NCI-H146 (cell line): ENCODE measurements around the gene PPCDC.
A peak's percentile ranks its signal among the peaks of the same experiment; 100 is the strongest.

Source experiments
- DNase-seq: peaks from one replicate; lab custom pipeline; 2025; lab: John Stamatoyannopoulos, UW

PPCDC gene, protein sequence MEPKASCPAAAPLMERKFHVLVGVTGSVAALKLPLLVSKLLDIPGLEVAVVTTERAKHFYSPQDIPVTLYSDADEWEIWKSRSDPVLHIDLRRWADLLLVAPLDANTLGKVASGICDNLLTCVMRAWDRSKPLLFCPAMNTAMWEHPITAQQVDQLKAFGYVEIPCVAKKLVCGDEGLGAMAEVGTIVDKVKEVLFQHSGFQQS

DNA sequence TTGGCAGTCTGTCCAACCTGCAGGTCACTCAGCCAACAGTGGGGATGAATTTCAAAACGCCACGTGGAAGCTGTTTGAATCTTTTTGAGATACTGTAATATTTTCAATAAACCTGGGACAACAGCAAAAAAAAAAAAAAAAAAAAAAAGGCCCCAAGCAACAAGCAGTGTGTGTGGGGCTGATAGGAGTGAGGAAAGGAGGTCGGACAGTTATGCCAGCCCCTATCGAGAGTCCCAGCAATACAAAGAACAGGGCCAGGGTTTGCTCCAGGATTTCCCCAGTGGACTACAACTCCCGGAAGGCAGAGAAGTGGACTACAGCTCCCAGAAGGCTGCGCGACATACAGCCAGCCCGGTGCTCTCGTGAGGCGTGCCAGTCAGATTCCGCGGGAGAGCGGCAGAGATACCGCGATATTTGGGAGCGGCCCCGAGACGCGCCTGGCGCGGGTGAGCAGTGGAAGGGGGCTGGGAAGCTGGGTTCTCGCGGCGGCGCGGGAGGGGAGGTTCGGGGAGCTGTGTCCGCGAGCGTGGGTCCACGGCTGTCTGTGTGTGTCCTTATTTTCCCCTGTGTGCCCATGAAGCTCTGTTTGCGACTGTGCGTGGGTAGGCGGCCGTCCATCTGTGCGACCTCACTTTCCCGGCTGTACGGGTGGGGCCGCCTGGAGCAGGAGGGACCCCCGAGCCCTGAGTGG lies at the start of gene PPCDC:
Gene PPCDC (plus strand): TSS at position 410 of the 691 bp plus-strand sequence. CDS start 4,729 bp downstream, outside the sequence.
- peak; percentile 93 for DNase-seq

DNA sequence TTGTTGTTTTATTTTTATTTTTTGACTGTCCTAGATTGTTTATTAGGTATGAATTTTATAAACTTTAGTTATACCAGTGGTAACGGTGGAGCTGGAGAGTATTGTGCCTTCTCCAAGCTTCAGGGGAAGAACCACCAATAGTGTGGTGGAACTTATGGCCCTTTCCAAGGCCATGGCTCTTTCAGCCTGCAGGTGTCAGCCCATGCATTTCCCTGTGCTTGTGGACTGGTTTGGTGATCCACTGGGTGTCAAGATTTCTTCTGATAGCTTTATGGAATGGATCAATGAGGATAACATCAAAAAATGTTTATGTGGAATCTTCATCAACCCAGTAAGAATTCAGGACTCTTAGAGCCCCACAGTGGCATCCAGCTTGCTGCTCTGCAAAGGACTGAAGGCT lies 47.2 kb upstream of the PPCDC start:
- DNase-seq = peak; percentile 3

DNA sequence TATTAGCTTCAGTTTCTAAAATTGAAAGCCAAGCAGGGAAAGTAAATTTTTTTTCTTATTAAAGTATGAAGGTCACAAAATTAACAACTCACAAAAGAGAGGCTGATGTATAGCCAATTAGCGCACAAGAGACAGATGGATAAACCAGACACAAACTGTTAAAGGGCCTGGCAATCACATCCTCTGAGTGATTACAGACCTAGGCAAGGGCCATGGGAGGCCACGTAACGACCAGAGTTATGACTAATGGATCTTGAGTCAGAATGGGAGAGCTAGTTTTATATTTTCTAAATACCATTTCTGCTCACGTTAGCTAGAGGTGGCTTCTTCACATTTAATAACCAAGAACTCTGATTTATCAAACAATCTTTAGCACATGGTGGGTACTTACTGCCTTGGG lies 45.8 kb upstream of the PPCDC start:
- DNase-seq = no peak

DNA sequence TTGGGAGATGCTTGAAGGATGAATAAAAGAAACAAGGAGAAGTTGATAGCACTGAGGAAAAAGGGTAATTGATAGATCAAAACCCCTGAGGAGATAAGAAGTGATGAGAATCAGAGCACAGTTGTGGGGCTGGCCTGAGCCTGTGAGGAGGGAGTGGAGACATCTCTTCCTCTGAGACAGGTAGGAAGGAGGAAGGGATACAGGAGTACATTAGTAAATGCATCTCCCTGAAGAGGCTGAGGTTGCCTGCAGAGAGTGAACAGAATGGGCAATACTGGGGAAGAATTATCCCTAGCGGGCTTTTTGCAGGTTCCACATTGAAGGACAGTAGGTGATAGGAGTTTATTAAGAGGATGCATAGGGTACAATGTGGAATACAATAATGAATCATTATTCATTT lies 45.3 kb upstream of the PPCDC start:
- DNase-seq = no peak

DNA sequence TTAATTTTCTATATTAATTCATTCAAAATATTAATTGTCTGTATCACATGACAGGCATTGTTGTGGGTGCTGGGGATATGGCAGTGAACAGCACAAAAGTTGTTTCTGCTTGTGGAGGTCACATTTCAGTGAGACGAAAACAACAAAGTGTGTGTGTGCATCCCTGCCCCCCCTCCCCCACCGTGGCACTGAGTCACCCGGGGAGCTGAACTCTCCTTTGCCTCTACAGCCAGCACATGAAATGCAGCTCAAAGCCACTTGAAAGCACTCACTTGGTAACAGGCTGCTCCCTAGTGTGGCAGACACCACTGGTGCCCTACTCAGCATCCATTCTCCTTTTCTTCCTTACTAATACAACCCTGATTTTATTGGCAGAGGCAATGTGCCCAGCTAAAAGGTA lies 44.9 kb upstream of the PPCDC start:
- no peak for DNase-seq

DNA sequence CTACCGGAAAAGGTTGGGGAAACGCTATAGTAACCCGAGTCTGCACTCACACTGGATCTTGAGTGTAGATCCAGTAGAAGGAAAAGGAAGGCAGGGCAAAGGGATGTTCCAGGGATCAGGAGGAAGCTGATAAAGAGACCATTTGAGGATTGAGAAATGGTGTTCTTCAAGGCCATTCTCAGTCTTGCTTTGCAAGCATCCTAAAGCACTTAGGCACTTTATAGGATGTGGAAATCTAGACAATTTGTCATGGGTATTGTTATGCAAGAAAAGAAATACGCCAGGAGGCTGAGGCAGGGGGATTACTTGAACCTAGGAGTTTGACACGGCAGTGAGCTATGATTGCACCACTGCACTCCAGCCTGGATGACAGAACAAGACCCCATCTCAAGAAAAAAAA lies 41.2 kb upstream of the PPCDC start:
- DNase-seq = no peak

DNA sequence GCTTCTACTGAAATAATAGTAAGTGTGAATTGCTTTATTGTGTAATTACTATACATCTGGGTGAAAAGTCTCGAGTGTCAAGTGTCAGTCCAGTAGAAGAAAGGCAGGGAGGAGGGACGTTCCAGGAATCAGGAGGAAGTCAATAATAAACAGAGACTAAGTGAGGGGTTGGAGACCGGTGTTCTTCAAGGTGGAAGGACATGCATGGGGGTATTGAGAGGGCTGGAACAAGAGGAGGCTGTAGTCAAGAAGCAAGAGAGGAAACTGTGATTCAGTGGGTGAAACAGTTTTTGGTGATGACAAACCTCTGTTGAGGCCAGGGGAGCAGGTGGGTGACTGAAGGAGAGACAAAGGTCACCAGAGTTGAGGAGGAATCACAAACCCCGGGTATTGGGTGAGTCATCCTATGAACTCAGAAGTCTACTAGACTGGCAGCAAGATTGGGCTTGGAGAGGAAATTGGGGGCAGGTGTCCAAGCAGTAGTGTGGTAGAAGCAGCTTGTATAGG lies 39.6 kb upstream of the PPCDC start:
- DNase-seq = peak; percentile 13

DNA sequence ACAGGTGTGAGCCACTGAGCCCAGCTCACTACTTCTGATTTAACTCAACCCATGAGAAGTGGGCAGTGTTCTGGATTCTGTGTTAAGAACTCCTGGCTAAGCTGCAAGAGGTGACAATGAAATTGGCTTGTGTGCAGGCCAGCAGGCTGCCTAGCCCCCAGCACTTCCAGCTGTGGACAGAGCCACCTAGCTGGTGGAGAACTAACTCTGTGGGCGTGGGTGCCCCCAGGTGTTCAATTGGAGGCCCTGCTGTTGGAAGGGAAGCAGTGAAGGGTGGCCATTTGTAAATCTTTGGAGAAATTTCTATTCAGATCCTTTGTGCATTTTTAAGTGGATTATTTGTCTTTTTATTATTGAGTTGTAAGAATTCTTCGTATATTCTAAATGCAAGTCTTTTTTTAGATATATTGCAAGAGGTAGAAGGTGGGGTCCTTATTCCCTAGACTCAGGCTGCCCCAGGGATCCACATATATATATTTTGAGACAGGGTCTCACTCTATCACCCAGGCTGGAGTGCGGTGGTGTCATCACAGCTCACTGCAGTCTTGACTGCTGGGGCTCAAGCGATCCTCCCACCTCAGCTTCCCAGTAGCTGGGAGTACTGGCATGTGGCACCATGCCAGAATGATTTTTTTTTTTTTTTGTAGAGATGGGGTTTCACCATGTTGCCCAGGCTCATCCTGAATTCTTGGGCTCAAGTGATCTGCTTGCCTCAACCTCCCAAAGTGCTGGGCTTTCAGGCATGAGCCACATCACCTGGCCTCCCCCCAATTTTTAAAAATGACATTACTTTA lies 35.2 kb upstream of the PPCDC start:
- DNase-seq = peak; percentile 59

DNA sequence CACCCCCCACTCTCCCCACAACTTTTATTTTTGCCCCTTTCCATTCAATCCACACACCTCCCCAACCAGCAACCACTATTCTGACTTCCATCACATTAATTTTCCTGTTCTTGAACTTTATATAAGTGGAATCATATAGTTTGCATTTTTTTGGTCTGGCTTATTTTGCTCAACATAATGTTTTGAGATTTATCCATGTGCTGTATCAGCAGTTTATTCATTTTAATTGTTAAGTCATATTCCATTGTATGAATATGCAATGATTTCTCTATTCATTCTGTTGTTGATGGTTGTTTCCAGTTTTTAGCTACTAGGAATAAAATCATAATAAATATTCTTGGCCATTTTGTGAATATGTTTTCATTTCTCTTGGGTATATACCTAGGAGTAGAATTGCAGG lies 33.9 kb upstream of the PPCDC start:
- no peak for DNase-seq

DNA sequence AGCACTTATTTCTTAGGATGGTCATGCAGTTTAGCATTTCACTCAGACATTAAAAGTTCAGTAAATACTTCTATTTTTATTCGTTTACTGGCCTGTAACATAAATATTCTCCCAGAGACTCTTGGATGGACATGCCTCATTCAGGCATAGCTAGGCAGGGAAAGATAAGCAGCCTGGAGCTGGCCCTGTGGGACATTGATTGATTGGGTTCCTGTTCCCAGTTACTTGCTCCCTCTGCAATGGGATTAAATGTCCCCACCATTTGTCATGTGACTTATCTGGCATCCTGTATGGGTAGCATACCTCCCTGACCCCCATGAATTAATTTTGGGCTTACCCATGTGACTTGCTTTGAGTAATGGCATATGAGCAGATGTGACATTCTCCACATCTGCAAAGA lies 30.8 kb upstream of the PPCDC start:
- DNase-seq = no peak

DNA sequence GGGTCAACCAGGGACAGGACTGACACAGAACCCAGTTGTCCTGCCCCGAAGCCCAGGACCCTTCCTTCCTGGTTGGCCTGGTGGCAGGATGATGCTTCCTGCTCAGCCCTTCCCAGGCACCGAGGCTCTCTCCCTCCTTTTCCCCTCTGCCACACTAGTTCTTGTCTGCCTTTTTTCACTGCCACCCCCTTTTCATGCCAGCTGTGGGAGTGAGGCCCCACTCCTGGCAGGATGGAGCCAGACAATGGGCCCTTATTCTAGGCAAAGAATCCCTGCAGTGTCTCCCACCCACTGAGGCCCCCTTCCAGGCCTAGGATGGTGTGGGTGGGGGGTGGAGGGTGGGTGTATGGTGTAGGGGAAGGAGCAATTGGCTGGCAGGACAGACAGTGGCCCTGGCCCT lies 29.2 kb upstream of the PPCDC start:
- peak; percentile 7 for DNase-seq

DNA sequence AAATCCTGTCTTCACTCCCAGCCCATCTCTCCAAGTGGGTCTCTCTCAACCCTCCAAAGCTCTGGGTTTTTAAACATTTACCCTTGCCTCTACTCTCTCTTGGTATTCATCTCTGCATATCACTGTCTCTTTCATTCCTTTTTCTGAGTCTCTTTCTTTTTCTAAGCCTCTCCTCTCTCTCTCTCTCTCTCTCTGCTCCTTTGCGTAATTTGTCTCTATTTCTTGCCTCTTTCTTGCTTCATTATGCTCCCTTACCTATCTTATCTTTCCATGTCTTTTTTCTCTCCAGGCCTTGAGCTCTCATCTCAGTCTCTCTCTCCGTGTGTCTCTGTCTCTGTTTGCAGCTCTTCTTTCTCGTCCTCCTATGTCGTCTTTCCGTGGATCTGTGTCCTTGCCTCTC lies 28.7 kb upstream of the PPCDC start:
- DNase-seq = no peak

DNA sequence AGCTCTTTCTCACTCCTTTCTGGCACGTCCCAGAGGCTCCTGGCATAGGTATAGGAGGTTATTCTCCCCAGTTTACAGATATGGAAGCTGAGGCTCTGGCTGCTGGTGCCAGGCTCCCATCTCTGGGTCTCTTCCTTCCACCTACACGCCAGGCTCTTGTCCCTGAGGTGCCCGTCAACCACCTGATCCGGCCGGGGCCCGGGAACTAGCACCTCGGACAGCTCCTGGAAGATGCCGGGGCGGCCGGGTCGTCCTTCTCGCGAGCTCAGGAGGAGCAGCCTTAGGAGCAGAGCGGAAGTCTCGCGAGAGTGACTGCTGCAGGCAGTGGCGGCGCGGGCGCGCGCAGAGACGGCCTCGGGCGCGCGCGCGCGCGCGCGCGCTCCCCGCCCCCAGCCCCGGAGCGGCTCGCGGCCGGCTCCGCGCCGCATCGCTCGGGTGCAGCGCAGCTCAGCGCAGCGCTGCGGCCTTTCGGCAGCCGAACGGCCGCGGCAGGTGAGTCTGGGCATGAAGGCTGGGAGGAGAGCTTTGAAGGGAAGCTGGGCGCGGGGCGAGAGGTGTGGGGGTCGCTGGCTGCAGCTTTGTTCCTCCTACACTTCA lies 28.1 kb upstream of the PPCDC start, which contains the start of gene SCAMP5:
Gene SCAMP5 (plus strand): TSS at position 382 of the 597 bp plus-strand sequence. CDS start 16,277 bp downstream, outside the sequence.
- DNase-seq = peak; percentile 95

DNA sequence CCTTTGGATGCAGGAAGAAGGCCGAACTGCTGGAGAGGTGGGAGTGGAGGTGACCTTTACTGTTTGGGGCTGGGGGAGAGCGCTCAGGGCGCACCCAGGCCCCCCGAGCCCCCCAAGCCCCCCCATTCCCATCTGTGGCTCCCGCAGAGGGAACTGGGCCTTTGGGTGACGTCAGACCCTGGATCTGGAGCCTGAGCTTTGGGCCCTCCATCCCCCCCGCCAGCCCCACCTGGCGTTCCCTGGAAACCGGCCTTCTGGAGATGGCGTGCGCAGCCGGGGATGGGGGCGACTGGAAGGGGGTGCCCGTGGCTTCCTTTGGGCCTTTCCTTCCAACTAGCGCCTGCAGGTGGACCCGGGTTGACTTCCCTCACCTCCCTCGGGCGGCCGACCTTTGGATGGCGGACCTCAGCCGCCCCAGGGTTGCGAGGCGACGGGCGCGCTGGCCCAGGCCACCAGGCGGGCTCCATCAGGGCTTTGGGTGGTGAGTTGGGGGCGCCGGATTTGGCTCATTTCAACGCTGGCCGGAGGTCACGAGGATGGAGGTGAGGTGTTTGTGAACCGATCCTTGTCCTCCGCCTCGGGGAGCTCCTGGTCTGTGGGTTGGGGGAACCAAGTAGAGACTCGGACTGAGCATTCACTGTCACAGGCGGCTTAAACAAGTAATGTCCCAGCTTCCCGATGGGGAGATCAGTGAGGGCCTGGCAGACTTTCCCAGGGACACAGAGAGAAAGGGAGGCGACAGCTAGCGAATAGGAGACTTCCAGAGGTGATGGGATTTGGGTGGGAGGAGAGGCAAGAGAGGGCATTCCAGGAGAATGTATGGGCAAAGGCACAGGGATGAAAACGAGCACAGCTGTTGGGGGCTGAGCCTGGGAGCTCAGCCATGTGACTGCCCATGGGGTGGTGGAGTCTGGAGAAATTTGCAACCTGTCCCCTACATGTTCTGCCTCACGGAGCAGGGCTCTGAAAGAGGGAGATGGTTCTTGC lies 27.3 kb upstream of the PPCDC start:
- DNase-seq = peak; percentile 77

DNA sequence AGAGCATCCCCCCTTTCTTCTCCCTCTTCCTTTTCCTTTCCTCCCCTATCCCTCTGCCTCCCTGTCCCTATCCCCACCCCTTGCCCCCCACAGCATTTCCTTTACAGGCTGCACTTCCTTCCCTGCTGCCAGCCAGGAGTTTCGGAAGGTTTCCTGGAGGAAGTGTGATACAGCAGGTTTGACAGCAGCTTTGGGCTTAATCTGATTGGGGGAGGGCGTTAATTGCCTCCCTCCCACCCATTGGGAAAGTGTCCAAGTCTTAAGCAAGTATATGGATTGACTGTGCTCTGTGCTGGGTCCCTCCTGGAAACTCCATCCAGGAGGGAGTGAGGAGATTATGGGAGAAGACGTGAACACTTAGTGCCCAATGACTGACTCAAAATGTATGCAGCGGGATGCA lies 26.2 kb upstream of the PPCDC start:
- DNase-seq = no peak

DNA sequence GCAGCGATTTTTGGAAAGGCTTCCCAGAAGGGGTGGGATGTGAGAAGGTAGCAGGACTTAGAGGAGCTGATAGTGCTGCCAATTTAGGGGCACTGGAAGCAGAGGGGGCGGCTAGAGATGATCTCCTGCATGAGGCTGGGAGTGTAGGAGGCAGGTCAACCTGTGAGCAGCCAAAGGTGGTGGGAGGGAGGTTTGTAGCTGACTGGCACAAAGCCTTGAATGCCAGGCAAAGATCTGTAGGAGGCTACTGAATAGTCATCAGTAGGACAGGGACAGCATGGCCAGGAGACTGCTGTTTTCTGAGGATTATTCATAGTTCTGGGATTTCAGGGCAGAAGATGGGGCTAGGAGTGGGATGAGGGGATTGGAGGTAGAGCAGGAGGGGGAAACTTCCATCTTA lies 25.8 kb upstream of the PPCDC start:
- DNase-seq = no peak

DNA sequence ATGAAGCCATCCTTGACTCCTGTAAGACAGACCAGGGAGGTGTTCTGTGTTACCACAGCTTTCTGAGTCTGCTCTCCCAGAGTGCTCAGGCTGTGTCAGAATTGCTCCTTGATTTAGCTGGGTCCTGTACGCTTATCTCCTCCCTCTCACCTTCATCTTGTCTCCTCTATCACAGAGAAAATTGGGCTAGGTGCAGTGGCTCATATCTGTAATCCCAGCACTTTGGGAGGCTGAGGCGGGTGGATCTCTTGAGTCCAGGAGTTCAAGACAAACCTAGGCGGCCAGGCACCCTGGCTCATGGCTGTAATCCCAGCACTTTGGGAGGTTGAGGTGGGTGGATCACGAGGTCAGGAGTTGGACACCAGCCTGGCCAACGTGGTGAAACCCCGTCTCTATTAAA lies 22.1 kb upstream of the PPCDC start:
- DNase-seq = no peak

DNA sequence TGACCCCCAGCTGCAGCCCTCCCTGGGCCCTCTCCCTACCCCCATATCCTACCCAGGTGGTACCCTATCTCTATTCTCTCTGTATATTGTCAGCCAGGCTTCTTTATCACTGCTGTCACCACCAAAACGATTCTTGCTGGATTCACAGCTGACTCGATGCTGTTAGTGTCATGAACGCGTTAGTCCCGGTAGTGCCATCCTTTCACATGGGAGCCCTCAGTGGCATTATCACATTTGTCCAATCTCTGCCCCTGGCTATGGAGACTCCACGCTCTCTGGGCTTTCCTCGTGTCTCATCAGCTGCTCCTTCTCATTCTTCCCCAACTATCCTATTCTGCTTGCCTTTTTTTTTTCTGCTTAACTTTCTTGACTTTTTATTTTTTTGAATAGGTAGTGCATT lies 21.0 kb upstream of the PPCDC start:
- no peak for DNase-seq

DNA sequence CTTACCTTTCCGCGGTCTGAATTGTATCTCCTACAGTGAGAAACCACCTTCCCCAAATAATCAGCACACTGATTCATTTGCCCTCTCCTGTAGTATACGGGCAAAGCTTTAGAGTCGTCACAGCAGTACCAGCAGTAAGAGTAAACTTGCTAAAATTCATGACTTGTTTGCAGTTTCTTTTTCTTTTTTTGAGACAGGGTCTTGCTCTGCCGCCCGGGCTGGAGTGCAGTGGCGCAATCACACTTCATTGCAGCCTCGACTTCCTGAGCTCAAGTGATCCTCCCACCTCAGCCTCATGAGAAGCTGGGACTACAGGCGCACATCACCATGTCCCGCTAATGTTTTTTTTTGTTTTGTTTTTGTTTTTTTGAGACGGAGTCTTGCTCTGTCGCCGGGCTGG lies 16.2 kb upstream of the PPCDC start:
- DNase-seq = no peak

DNA sequence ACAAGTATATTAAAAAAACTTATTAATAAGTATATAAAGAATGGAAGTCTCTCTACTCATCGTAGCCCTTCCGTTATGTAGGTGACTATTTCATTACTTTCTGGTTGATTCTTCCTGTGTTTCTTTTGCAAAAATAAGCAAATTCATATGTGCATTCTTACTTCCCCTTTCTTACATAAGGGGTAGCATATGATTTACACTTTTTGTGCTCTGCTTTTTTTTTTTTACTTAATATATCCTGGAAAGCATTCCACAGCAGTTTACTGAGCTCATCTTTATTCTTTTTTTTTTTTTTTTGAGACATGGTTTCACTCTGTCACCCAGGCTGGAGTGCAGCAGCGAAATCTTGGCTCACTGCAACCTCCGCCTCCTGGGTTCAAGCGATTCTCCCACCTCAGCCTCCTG lies 15.2 kb upstream of the PPCDC start:
- DNase-seq = no peak

DNA sequence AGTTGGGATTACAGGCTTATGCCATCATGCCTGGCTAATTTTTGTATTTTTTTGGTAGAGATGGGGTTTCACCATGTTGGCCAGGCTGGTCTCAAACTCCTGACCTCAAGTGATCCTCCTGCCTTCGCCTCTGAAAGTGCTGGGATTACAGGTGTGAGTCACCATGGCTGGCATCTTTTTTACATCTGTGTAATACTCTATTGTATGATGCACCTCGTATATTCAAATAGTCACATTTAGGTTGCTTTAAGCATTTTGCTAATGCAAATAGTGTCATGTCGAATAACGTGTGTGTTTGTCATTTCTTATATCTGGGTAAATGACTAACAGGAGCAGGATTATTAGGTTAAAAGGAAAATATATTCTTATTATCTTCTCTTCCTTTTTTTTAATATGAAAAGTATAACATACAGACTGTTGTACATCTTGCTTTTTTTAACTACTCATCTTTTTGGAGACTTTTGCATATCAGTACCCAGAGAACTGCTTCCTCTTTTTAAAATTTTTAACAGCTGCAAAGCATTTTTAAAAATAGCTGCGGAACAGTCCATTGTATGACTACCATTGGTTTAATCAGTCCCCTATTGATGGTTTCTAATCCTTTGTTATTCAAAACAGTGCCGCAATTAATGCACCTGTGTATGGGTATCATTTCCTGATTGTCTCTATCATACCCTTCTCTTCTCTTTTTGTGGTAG lies 14.6 kb upstream of the PPCDC start:
- DNase-seq = no peak
